ENCODE measurements around the gene ACTL8.

Gene ACTL8

GRCh38 chr1:17839641-17840196 lies 84.6 kb downstream of the ACTL8 start:
- TF ChIP-seq, protein P1, sequence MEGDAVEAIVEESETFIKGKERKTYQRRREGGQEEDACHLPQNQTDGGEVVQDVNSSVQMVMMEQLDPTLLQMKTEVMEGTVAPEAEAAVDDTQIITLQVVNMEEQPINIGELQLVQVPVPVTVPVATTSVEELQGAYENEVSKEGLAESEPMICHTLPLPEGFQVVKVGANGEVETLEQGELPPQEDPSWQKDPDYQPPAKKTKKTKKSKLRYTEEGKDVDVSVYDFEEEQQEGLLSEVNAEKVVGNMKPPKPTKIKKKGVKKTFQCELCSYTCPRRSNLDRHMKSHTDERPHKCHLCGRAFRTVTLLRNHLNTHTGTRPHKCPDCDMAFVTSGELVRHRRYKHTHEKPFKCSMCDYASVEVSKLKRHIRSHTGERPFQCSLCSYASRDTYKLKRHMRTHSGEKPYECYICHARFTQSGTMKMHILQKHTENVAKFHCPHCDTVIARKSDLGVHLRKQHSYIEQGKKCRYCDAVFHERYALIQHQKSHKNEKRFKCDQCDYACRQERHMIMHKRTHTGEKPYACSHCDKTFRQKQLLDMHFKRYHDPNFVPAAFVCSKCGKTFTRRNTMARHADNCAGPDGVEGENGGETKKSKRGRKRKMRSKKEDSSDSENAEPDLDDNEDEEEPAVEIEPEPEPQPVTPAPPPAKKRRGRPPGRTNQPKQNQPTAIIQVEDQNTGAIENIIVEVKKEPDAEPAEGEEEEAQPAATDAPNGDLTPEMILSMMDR (IDR thresholded peaks at IDR 0.05; ENCODE audit: insufficient read depth, missing control alignments) = no peak
- FAIRE-seq (no peak), DNase-seq (ENCODE audit: insufficient read length, low spot score) (no peak)

DNA sequence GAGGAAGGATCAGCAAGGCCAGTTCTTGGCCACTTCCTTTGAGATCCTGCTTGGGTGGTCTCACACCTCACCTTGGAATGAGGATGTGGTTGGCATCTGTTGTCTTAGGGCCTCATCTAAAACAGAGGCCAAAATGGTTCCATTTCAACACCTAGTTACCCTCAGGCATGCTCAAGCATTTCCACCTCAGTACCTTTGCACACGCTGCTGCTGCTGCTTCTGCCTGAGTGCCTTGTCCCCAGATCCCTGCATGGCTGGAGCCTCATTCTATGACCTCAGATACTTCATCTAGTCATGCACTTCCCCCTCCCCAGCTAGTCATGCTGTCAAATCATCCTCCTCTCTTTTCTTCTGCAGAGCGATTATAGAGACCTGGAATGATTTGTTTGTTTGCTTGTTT lies 86.8 kb downstream of the ACTL8 start:
- FAIRE-seq = no peak
- DNase-seq (ENCODE audit: insufficient read length, low spot score) = no peak
- TF ChIP-seq, protein P1 (IDR thresholded peaks at IDR 0.05; ENCODE audit: insufficient read depth, missing control alignments) = no peak

- DNase-seq (ENCODE audit: insufficient read length, low spot score) = no peak
- TF ChIP-seq, protein P1 (IDR thresholded peaks at IDR 0.05; ENCODE audit: insufficient read depth, missing control alignments) = no peak
- no peak for FAIRE-seq
Observed at GRCh38 chr1:17842686-17843085, 87.6 kb downstream of the ACTL8 start.

- DNase-seq (ENCODE audit: insufficient read length, low spot score) (no peak), FAIRE-seq (no peak)
- TF ChIP-seq, protein P1 (IDR thresholded peaks at IDR 0.05; ENCODE audit: insufficient read depth, missing control alignments) = no peak
Observed at GRCh38 chr1:17844185-17844826, 89.2 kb downstream of the ACTL8 start.

DNA sequence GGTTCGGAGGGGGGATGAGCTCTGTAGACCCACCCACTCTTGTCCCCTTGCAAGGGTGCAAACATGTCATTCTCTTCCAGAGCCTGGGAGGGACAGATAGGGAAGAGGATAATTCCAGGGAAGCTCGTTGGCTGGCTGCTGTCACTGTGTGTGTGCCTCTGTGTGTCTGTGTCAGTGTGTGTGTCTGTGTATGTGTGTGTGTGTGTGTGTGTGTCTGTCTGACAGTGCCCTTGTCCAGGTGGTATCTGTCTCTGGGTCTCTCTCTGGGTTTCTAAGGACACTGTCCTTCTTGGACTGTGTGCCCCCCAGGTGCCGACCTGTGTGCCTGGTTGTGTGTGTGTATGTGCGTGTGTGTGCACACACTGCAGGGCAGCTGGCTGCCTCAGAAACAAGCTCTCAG lies 90.5 kb downstream of the ACTL8 start:
- FAIRE-seq (no peak), DNase-seq (ENCODE audit: insufficient read length, low spot score) (no peak)
- TF ChIP-seq, protein P1 (IDR thresholded peaks at IDR 0.05; ENCODE audit: insufficient read depth, missing control alignments) = no peak

DNA sequence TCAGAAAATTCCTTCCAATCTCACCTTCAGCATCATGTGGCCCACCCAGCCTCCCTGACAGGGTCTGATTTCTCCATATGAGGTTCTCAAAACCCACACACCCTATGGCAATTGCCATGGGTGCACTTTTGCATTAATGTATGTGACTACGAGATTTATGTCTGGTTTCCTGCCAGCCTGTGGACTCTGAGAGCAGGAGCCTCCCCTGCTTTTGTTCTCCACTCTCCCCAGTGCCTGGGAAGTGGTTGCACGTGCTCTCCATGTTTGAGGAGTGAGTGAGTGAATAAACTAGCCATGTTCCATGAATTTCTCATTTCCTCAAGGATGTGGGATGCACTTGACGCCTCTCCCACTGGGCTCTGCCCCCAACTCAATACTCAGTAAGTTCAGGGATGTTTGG lies 91.2 kb downstream of the ACTL8 start:
- DNase-seq (ENCODE audit: insufficient read length, low spot score) = no peak
- TF ChIP-seq, protein P1 (IDR thresholded peaks at IDR 0.05; ENCODE audit: insufficient read depth, missing control alignments) = no peak
- no peak for FAIRE-seq

GRCh38 chr1:17847111-17847510 lies 92.0 kb downstream of the ACTL8 start:
- DNase-seq (ENCODE audit: insufficient read length, low spot score) (no peak), FAIRE-seq (no peak)
- TF ChIP-seq, protein P1 (IDR thresholded peaks at IDR 0.05; ENCODE audit: insufficient read depth, missing control alignments) = no peak

Measured in D721Med (cell line).